ENCODE data around the gene COL4A6. TPM values are rescaled to one million over a fixed set of nuclear protein-coding genes. Genes with fewer than 3 reads are reported as not detected.

Gene COL4A6
- total RNA-seq, 1 experiment from 2014 or later: 2.4 TPM

DNA sequence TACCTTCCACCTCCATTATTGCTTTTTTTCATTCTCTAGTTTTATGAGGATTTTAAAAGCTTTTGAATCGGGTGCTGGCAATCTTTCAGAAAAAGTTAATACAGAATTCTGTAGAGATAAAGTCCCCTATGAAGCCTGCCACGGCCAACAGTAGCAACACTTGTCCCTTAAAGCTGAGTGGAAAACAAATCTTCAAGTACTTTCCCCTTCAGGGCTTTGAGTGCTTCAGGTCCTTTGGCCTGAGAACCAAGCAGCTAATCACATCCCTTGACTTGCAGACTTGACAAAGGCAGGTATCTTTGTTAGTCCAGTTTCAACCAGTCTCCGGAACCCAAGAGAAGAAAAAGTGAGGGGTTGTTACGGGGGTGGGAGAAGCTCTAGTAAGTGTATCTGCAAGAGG is 202.2 kb downstream of the COL4A6 start:
- TF ChIP-seq EZH2phosphoT487 (IDR thresholded peaks at IDR 0.05; ENCODE audit: borderline replicate concordance): no peak
- TF ChIP-seq POLR2A (IDR thresholded peaks at IDR 0.05; ENCODE audit: borderline replicate concordance, extremely low read depth, insufficient read depth, insufficient read length): no peak
- no peak for TF ChIP-seq JUND (IDR thresholded peaks at IDR 0.05)
- no peak for TF ChIP-seq SRF (IDR thresholded peaks at IDR 0.05; ENCODE audit: low read depth)
- no peak for TF ChIP-seq ZFX (IDR thresholded peaks at IDR 0.05)
- TF ChIP-seq CBX3 (IDR thresholded peaks at IDR 0.05; ENCODE audit: low read depth): no peak
- TF ChIP-seq YY1 (IDR thresholded peaks at IDR 0.05; ENCODE audit: extremely low read depth, insufficient replicate concordance, low read depth, low read length): no peak
- Histone ChIP-seq H3K9me3 (ENCODE audit: control insufficient read depth in 1 of 2, insufficient read depth in 1 of 2, low read depth in 1 of 2, low read length in 2 of 2) (no peaks in the 10 kb centered on the region), H4K20me1 (ENCODE audit: insufficient read depth) (no peaks in the 10 kb centered on the region), H3K79me2 (ENCODE audit: insufficient read depth, low read length) (no peaks in the 10 kb centered on the region), H3K9ac (ENCODE audit: low read length) (no peak overlapping the region), H3K9me2 (ENCODE audit: insufficient read depth) (no peaks in the 10 kb centered on the region), H3K4me1 (ENCODE audit: control insufficient read depth in 1 of 2, insufficient read depth in 2 of 2, low read length in 2 of 2) (no peaks in the 10 kb centered on the region), H3K4me3 (replicated peaks in 1 of 2; ENCODE audit: low read depth in 1 of 2, low read length in 2 of 2) (no peak overlapping the region), H3K27ac (ENCODE audit: low read depth, low read length) (no peak overlapping the region), H2AFZ (ENCODE audit: low read depth, low read length, poor library complexity, severe bottlenecking) (no peak overlapping the region), H3K27me3 (ENCODE audit: insufficient read depth, low read length) (no peaks in the 10 kb centered on the region), H3K4me2 (ENCODE audit: low read length) (no peak overlapping the region), H3K36me3 (ENCODE audit: control insufficient read depth in 1 of 2, insufficient read depth in 2 of 2, low read length in 2 of 2) (no peaks in the 10 kb centered on the region)
- ChIA-PET RAD21 (ENCODE audit: low non-redundant PET in 1 of 2, low total read pairs in 2 of 2, uncharacterized antibody in 2 of 2, unreplicated experiment in 2 of 2) (no interaction called here), POLR2A (no interaction called here), CTCF (interaction anchor here (1.7 kb wide), 1 partner anchor 12 kb away, joined by 5 read pairs; no protein-coding TSS in a partner anchor)
- DNase-seq (ENCODE audit: low read depth, low spot score): no peak
- ATAC-seq: no peak
- intact Hi-C loops (cut with micrococcal nuclease): no loop called here
- BruUV-seq (replicated peaks): no TSS peak

DNA sequence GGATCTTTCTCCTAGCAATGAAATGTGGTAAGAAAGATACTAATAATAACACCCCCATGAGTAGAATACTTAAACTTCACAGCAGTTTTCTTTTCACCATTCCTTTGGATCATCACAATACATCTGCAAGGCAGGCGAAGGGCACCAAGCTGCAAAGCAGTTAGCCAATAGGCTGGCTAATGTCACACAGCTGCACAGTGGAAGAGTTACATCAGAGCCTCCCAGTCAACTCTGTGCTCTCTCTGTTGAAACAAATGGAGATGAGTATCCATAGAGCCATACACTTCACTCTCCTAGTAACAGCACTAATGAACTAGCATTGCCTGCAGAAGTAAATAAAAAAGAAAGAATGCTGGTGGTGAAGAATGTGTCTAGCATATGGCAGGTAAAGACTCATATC is 207.6 kb downstream of the COL4A6 start:
- RAD21 ChIA-PET (ENCODE audit: low non-redundant PET in 1 of 2, low total read pairs in 2 of 2, uncharacterized antibody in 2 of 2, unreplicated experiment in 2 of 2): no interaction called here
- H3K4me2 ChIP-seq (ENCODE audit: low read length): no peak overlapping the region
- H3K9ac ChIP-seq (ENCODE audit: low read length): no peak overlapping the region
- DNase-seq (ENCODE audit: low read depth, low spot score) (no peak), ATAC-seq (no peak)
- POLR2A ChIA-PET: no interaction called here
- H3K27me3 ChIP-seq (ENCODE audit: insufficient read depth, low read length): no peaks in the 10 kb centered on the region
- H2AFZ ChIP-seq (ENCODE audit: low read depth, low read length, poor library complexity, severe bottlenecking): no peak overlapping the region
- no peaks in the 10 kb centered on the region for H3K9me3 ChIP-seq (ENCODE audit: control insufficient read depth in 1 of 2, insufficient read depth in 1 of 2, low read depth in 1 of 2, low read length in 2 of 2)
- intact Hi-C loops (cut with micrococcal nuclease): no loop called here
- no TSS peak for BruUV-seq (replicated peaks)
- H3K36me3 ChIP-seq (ENCODE audit: control insufficient read depth in 1 of 2, insufficient read depth in 2 of 2, low read length in 2 of 2): no peaks in the 10 kb centered on the region
- CTCF ChIA-PET: no interaction called here
- TF ChIP-seq TCF7L2 (IDR thresholded peaks at IDR 0.05; ENCODE audit: borderline replicate concordance, extremely low read depth, insufficient read depth, insufficient read length) (no peak), CEBPB (IDR thresholded peaks at IDR 0.05; ENCODE audit: low read depth) (no peak)
- H3K4me3 ChIP-seq (replicated peaks in 1 of 2; ENCODE audit: low read depth in 1 of 2, low read length in 2 of 2): no peak overlapping the region
- H4K20me1 ChIP-seq (ENCODE audit: insufficient read depth): no peaks in the 10 kb centered on the region
- no peaks in the 10 kb centered on the region for H3K79me2 ChIP-seq (ENCODE audit: insufficient read depth, low read length)
- H3K9me2 ChIP-seq (ENCODE audit: insufficient read depth): no peaks in the 10 kb centered on the region
- no peak overlapping the region for H3K27ac ChIP-seq (ENCODE audit: low read depth, low read length)
- no peaks in the 10 kb centered on the region for H3K4me1 ChIP-seq (ENCODE audit: control insufficient read depth in 1 of 2, insufficient read depth in 2 of 2, low read length in 2 of 2)
